ENCODE results near the gene TMEM59.

DNA sequence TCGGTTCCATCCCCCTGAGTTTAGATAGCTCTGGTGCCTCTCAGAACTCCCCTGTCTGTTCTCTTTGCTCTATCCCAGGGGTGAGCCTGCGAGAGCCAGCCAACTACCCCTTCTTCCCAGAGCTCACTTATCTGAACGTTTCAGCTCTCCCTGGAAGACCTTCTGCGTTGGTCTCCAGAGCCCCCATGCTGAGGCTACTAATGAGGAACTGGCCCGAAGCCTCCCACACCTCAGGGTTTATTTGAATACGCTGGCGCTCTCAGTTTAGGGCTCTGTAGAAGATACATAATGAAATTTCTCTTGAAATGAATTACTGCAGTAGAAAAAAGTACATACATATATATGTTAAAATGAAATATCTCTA, 43.9 kb upstream of the TMEM59 start:
- TF ChIP-seq, protein P1, sequence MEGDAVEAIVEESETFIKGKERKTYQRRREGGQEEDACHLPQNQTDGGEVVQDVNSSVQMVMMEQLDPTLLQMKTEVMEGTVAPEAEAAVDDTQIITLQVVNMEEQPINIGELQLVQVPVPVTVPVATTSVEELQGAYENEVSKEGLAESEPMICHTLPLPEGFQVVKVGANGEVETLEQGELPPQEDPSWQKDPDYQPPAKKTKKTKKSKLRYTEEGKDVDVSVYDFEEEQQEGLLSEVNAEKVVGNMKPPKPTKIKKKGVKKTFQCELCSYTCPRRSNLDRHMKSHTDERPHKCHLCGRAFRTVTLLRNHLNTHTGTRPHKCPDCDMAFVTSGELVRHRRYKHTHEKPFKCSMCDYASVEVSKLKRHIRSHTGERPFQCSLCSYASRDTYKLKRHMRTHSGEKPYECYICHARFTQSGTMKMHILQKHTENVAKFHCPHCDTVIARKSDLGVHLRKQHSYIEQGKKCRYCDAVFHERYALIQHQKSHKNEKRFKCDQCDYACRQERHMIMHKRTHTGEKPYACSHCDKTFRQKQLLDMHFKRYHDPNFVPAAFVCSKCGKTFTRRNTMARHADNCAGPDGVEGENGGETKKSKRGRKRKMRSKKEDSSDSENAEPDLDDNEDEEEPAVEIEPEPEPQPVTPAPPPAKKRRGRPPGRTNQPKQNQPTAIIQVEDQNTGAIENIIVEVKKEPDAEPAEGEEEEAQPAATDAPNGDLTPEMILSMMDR (IDR thresholded peaks at IDR 0.05 in 4 of 5, conservative IDR thresholded peaks at IDR 0.05 in 1 of 5), result no peak
- no peak for TF ChIP-seq POLR2A (IDR thresholded peaks at IDR 0.05)

Data from gastrocnemius medialis (tissue), 4 donors.